ENCODE measurements around the gene RALGAPB.

- TF ChIP-seq POLR2AphosphoS5 (IDR thresholded peaks at IDR 0.05), result no peak
- no peak for TF ChIP-seq CTCF (IDR thresholded peaks at IDR 0.05)
Measured at GRCh38 chr20:38607351-38607750, 134.7 kb downstream of the RALGAPB start.
